HepG2 (cell line): ENCODE measurements around the gene VEGFA. TPM values are rescaled to one million over a fixed set of nuclear protein-coding genes. Genes with fewer than 3 reads are reported as not detected.

ENCODE experiments used
- ATAC-seq: fragments of 200-7000 bp; cut with Tn5 transposase; 3 replicates; pipeline ENCODE4 v1.9.1; 2020; ENCODE audit warnings: mild to moderate bottlenecking, moderate library complexity
- BruUV-seq: library from RNA; stranded (reverse); fragments of 400-500 nt; replicated peaks from 2 replicates; lab custom pipeline; 2021; lab: Mats Ljungman, UMichigan
- CTCF ChIA-PET: fragments of 300-600 bp; formaldehyde crosslinking; extraction: SDS; loops from one replicate; lab custom pipeline; 2021; ENCODE audit warnings: low total read pairs, inconsistent platforms, low intra/inter-chr PET ratio; lab: Yijun Ruan, JAX
- POLR2A ChIA-PET: fragments of 350-600 bp; sonication (Branson Sonifier 250); formaldehyde crosslinking; loops from one replicate; lab custom pipeline; 2020; ENCODE audit warnings: antibody characterized with exemption, inconsistent platforms; lab: Yijun Ruan, JAX
- DNase-seq: peaks from one replicate; pipeline ENCODE4 v3.0.0-alpha.2; 2015; ENCODE audit warnings: low spot score
- FAIRE-seq: peaks from 3 replicates; lab custom pipeline; 2011; peaks lifted over from hg19 to GRCh38; lab: Jason Lieb, UNC
- H2AFZ ChIP-seq: one replicate; pipeline ENCODE4 v1.6.1; 2011; ENCODE audit warnings: low read length, inconsistent platforms
- H3K27ac ChIP-seq: fragments of 300-600 bp; 3 replicates; pipeline ENCODE4 v1.8.0; 2011; ENCODE audit warnings: mixed run types, mild to moderate bottlenecking, mixed read lengths, low read length, inconsistent platforms; ENCODE audit not compliant: insufficient read depth; ENCODE audit errors: extremely low read length
- H3K27me3 ChIP-seq, 2 experiments: fragments of 200-600 bp in 1 of 2; 2 replicates in 1 of 2; 3 replicates in 1 of 2; pipeline versions ENCODE4 v1.6.0 to v1.8.0; 2011; ENCODE audit warnings: low read length in 2 of 2, mild to moderate bottlenecking in 2 of 2, moderate library complexity in 2 of 2, inconsistent platforms in 1 of 2; ENCODE audit not compliant: insufficient read depth in 2 of 2, control insufficient read depth in 1 of 2
- H3K36me3 ChIP-seq, 2 experiments: fragments of 200-600 bp in 1 of 2; replicated peaks in 1 of 2; 2 replicates in 1 of 2; 3 replicates in 1 of 2; pipeline versions ENCODE4 v1.5.1 to v1.8.0; 2011; ENCODE audit warnings: low read length in 2 of 2, inconsistent platforms in 1 of 2; ENCODE audit not compliant: insufficient read depth in 2 of 2, control insufficient read depth in 1 of 2
- H3K4me1 ChIP-seq: 2 replicates; pipeline ENCODE4 v1.5.1; 2012; ENCODE audit warnings: low read length, inconsistent platforms; ENCODE audit not compliant: insufficient read depth
- H3K4me2 ChIP-seq: 2 replicates; pipeline ENCODE4 v1.6.0; 2011; ENCODE audit warnings: low read depth, low read length, inconsistent platforms
- H3K4me3 ChIP-seq, 3 experiments: fragments of 200-600 bp in 1 of 3; sonication (generic), shearing (Covaris generic) in 1 of 3; replicated peaks in 1 of 3; 2 replicates each; pipeline ENCODE4 v1.5.1; 2011 to 2016; ENCODE audit warnings: low read length in 3 of 3, inconsistent platforms in 2 of 3, low read depth in 2 of 3, mild to moderate bottlenecking in 2 of 3, control low read depth in 1 of 3, mixed read lengths in 1 of 3; ENCODE audit not compliant: insufficient read depth in 1 of 3
- H3K79me2 ChIP-seq: one replicate; pipeline ENCODE4 v1.6.1; 2011; ENCODE audit warnings: low read length, inconsistent platforms; ENCODE audit not compliant: insufficient read depth
- H3K9ac ChIP-seq: 2 replicates; pipeline ENCODE4 v1.6.0; 2011; ENCODE audit warnings: mild to moderate bottlenecking, low read depth, low read length, inconsistent platforms; ENCODE audit not compliant: insufficient read depth
- H3K9me3 ChIP-seq: 2 replicates; pipeline ENCODE4 v1.5.1; 2012; ENCODE audit warnings: mild to moderate bottlenecking, low read length
- H4K20me1 ChIP-seq: 2 replicates; pipeline ENCODE4 v1.6.0; 2011; ENCODE audit warnings: inconsistent platforms, mild to moderate bottlenecking, low read length, moderate library complexity; ENCODE audit not compliant: insufficient read depth
- EEA1 ChIP-seq: sonication (generic); formaldehyde crosslinking; IDR thresholded peaks from 2 replicates; pipeline ENCODE4 v1.5.1; 2020; ENCODE audit warnings: mild to moderate bottlenecking, missing genetic modification reagents, borderline replicate concordance
- PHF8 ChIP-seq: sonication (generic); formaldehyde crosslinking; IDR thresholded peaks from 2 replicates; pipeline ENCODE4 v1.5.0; 2020; ENCODE audit warnings: missing genetic modification reagents
- PRMT3 ChIP-seq: sonication (generic); formaldehyde crosslinking; IDR thresholded peaks from 2 replicates; pipeline ENCODE4 v1.8.1; 2022; ENCODE audit warnings: low read depth, mild to moderate bottlenecking, moderate library complexity, missing genetic modification reagents, borderline replicate concordance
- SCMH1 ChIP-seq: sonication (generic); formaldehyde crosslinking; IDR thresholded peaks from 2 replicates; pipeline ENCODE4 v1.9.0; 2021; ENCODE audit warnings: missing genetic modification reagents, mild to moderate bottlenecking, borderline replicate concordance
- SIX1 ChIP-seq: sonication (generic); formaldehyde crosslinking; IDR thresholded peaks from 2 replicates; pipeline ENCODE4 v1.4.0; 2020; ENCODE audit warnings: missing genetic modification reagents, borderline replicate concordance
- ZBTB14 ChIP-seq: sonication (generic); formaldehyde crosslinking; IDR thresholded peaks from 2 replicates; pipeline ENCODE4 v1.4.0; 2020; ENCODE audit warnings: missing genetic modification reagents
- ZNF207 ChIP-seq: fragments of 450-650 bp; IDR thresholded peaks from 2 replicates; pipeline ENCODE4 v1.6.1; 2016; ENCODE audit warnings: antibody characterized with exemption, borderline replicate concordance
- ZNF503 ChIP-seq: sonication (generic); formaldehyde crosslinking; IDR thresholded peaks from 2 replicates; pipeline ENCODE4 v1.4.0; 2020; ENCODE audit warnings: missing genetic modification reagents
- WGBS: methylation state at CpG from one replicate; pipeline ENCODE4 v1.1.6; 2017; ENCODE audit warnings: low lambda C conversion rate; 5-methylcytosine and 5-hydroxymethylcytosine counted together
- in situ Hi-C: cut with HindIII; loops from 2 replicates; pipeline ENCODE4 v1.10.0; 2017; ENCODE audit warnings: low pct_unique_long_range_greater_than_20kb; ENCODE audit not compliant: extremely low pct_ligation_motif_present
- intact Hi-C: fragments of 100-400 bp; cut with micrococcal nuclease; formaldehyde crosslinking; loops from one replicate; pipeline ENCODE4 v1.10.0; 2022; ENCODE audit not compliant: unreplicated experiment
- polyA plus RNA-seq, 8 experiments: library from polyadenylated mRNA; depleted of rRNA in 3 of 8; stranded (reverse) in 7 of 8; unstranded in 1 of 8; fragments of >200 nt; fragmentation: Illumina TruSeq in 4 of 8; extraction: Trizol in 4 of 8; gene quantifications; 2 replicates each; pipeline versions ENCODE4 v1.2.1 to v1.2.3, GENCODE V29; 2011 to 2016; ENCODE audit warnings: low read depth in 4 of 8, missing spikeins in 1 of 8, mixed read lengths in 1 of 8; ENCODE audit not compliant: insufficient read depth in 1 of 8
- total RNA-seq, 5 experiments: library from RNA; depleted of rRNA; stranded (reverse); fragments of >200 nt; fragmentation: Illumina TruSeq; extraction: Trizol; gene quantifications; 2 replicates each; pipeline ENCODE4 v1.2.3, GENCODE V29; 2016; ENCODE audit warnings: low read depth in 1 of 5

VEGFA gene
- total and polyA plus RNA-seq, 2 of the 13 experiments (the other 11 are each of a cell fraction or from before 2014, with no cell fraction given): 68.1 to 629 TPM

- Histone ChIP-seq H3K4me2 (no peak overlapping the region), H3K9me3 (no peaks in the 10 kb centered on the region), H3K9ac (no peak overlapping the region), H3K27me3 (peaks cover 0 to 3% of the 10 kb centered on the region in 2 experiments; a peak in 2 of 5 replicates), H3K4me3 (no peak overlapping the region), H2AFZ (no peak overlapping the region), H3K79me2 (no peaks in the 10 kb centered on the region), H3K4me1 (peaks cover 70% of the 10 kb centered on the region), H4K20me1 (no peaks in the 10 kb centered on the region), H3K36me3 (no peaks in the 10 kb centered on the region), H3K27ac (no peak overlapping the region)
- no peak for DNase-seq
- ChIA-PET POLR2A (interaction anchor here (0.9 kb wide), 1 partner anchor 41 kb away, joined by 3 read pairs; the partner anchor contains the start of gene VEGFA), CTCF (no interaction called here)
- no TSS peak for BruUV-seq
- no peak for ATAC-seq
- intact Hi-C loops: no loop called here
- TF ChIP-seq PHF8 (no peak), ZBTB14 (CRISPR knock-in tag) (no peak), ZNF207 (no peak), SIX1 (no peak), PRMT3 (no peak), EEA1 (CRISPR knock-in tag) (no peak), SCMH1 (CRISPR knock-in tag) (no peak), ZNF503 (CRISPR knock-in tag) (no peak)
- WGBS: 43% methylated on average over 6 of the region's 6 CpGs
- in situ Hi-C loops: no loop called here
- FAIRE-seq: no peak
Measured at GRCh38 chr6:43810965-43811732, 41.1 kb downstream of the VEGFA start.
